Ovary (tissue), 9 donors: ENCODE measurements around the gene ISYNA1. TPM values are rescaled to one million over a fixed set of nuclear protein-coding genes. Genes with fewer than 3 reads are reported as not detected.

Experiments used
- DNase-seq, 5 donors: peaks; one replicate each; pipeline ENCODE4 v3.0.0-alpha.2; 2019 to 2020
- H3K27ac ChIP-seq, 2 donors: fragments of 200-600 bp; one replicate each; pipeline versions ENCODE4 v1.5.1 to v1.8.0; 2019 to 2022
- H3K27me3 ChIP-seq: fragments of 200-600 bp; one replicate; pipeline ENCODE4 v1.8.0; 2022
- H3K36me3 ChIP-seq: fragments of 200-600 bp; sonication (generic); one replicate; pipeline ENCODE4 v1.5.1; 2019
- H3K4me1 ChIP-seq: one replicate; pipeline ENCODE4 v1.8.1; 2013; ENCODE audit warnings: mild to moderate bottlenecking, moderate library complexity; ENCODE audit not compliant: insufficient read depth
- H3K4me3 ChIP-seq: fragments of 200-600 bp; sonication (generic); one replicate; pipeline ENCODE4 v1.5.1; 2017
- H3K9me3 ChIP-seq, 2 donors: fragments of 200-600 bp in 1 of 2; sonication (generic) in 1 of 2; one replicate each; pipeline versions ENCODE4 v1.5.1 to v1.8.1; 2013 to 2019; ENCODE audit warnings: mild to moderate bottlenecking in 1 of 2, moderate library complexity in 1 of 2
- CTCF ChIP-seq, 3 donors: fragments of 450-650 bp in 2 of 3; fragments of 200-600 bp in 1 of 3; IDR thresholded peaks; one replicate each; pipeline versions ENCODE4 v1.5.1 to v1.8.0; 2016 to 2022; ENCODE audit warnings: antibody characterized with exemption in 3 of 3, mild to moderate bottlenecking in 1 of 3
- EP300 ChIP-seq: sonication (generic); formaldehyde crosslinking; IDR thresholded peaks from one replicate; pipeline ENCODE4 v1.6.1; 2017; ENCODE audit warnings: antibody characterized with exemption
- POLR2A ChIP-seq: fragments of 450-650 bp; IDR thresholded peaks from one replicate; pipeline ENCODE4 v1.6.1; 2017; ENCODE audit warnings: antibody characterized with exemption, mild to moderate bottlenecking, moderate library complexity
- WGBS, 3 donors: extraction: QIAGEN DNeasy Blood & Tissue Kit in 1 of 3; methylation state at CpG; one replicate each; pipeline versions ENCODE4 v1.1.5 to v1.1.7; 2013 to 2017; 5-methylcytosine and 5-hydroxymethylcytosine counted together
- intact Hi-C, 4 donors: fragments of 100-400 bp; cut with DNase I; formaldehyde crosslinking; loops; one replicate each; pipeline versions ENCODE4 v1.11.0 to v1.15.1; 2022 to 2023
- polyA plus RNA-seq, 2 donors: library from polyadenylated mRNA; stranded (reverse); fragments of 200-250 nt in 1 of 2; fragments of 350-450 nt in 1 of 2; fragmentation: Illumina TruSeq in 1 of 2; extraction: RNeasy Lipid Tissue Mini Kit (QIAGEN cat#74804) in 1 of 2; gene quantifications; one replicate each; pipeline ENCODE4 v1.2.3, GENCODE V29; 2013 to 2014
- total RNA-seq, 7 donors: library from RNA; depleted of rRNA in 2 of 7; stranded (reverse); fragments of >200 nt in 2 of 7; fragmentation: NEBNext Ultra II Directional in 3 of 7; extraction: Animal tissue kit (Norgen Biotek cat#: 25700) in 3 of 7; gene quantifications; one replicate each; pipeline versions ENCODE4 v1.1.0 to v1.2.4, GENCODE V29; 2016 to 2023
- donor health status: DM: no; HTN: no; CAD: no; lungs with moderate emphysema.
- donor health status: DM: no; HTN: no; CAD: no.
- donor health status: Bipolar disorder and iron deficiency.
- donor health status: DM: yes; HTN: yes; CAD: no.
- donor health status: DM: no; HTN: no; CAD: no.
- donor health status: DM: yes; HTN: yes; CAD: no.

The ISYNA1 gene
- total and polyA plus RNA-seq, 9 donors, result 9.6 to 345 (median 183) TPM

- Histone ChIP-seq H3K27ac (peak overlapping the region; percentile 43 to 76), H3K9me3 (no peaks in the 10 kb centered on the region), H3K27me3 (no peaks in the 10 kb centered on the region), H3K4me1 (peaks cover 17% of the 10 kb centered on the region), H3K4me3 (peak overlapping the region; percentile 33), H3K36me3 (no peaks in the 10 kb centered on the region)
- peak; percentile 6 for TF ChIP-seq POLR2A
- no peak for TF ChIP-seq CTCF (IDR thresholded peaks at IDR 0.05)
- intact Hi-C loops, result no loop called here
- peak; percentile 62 to 87 (median 85) for DNase-seq
- WGBS, 3 donors, result 6 to 13% (median 12%) methylated on average over 31 to 59 of the region's 59 CpGs
Observed at GRCh38 chr19:18433015-18433691, 4.8 kb downstream of the ISYNA1 start.

- H3K4me3 ChIP-seq, result no peak overlapping the region
- peak overlapping the region; percentile 43 to 76 for H3K27ac ChIP-seq
- H3K4me1 ChIP-seq, result peaks cover 17% of the 10 kb centered on the region
- WGBS, 3 donors, result 35 to 55% (median 45%) methylated on average over 12 to 13 of the region's 13 CpGs
- no peak for DNase-seq
- H3K36me3 ChIP-seq, result no peaks in the 10 kb centered on the region
- intact Hi-C loops, result no loop called here
- TF ChIP-seq CTCF (IDR thresholded peaks at IDR 0.05), result no peak
- no peak for TF ChIP-seq POLR2A
- TF ChIP-seq EP300, result no peak
- no peaks in the 10 kb centered on the region for H3K27me3 ChIP-seq
- H3K9me3 ChIP-seq, result no peaks in the 10 kb centered on the region
Observed at GRCh38 chr19:18432275-18433014, 5.5 kb downstream of the ISYNA1 start.

GRCh38 chr19:18431351-18432197 is 6.4 kb downstream of the ISYNA1 start:
- Histone ChIP-seq H3K4me1 (peaks cover 14% of the 10 kb centered on the region), H3K27me3 (no peaks in the 10 kb centered on the region), H3K4me3 (no peak overlapping the region), H3K9me3 (no peaks in the 10 kb centered on the region), H3K27ac (no peak overlapping the region), H3K36me3 (no peaks in the 10 kb centered on the region)
- whole genome bisulfite sequencing, 3 donors, result 73 to 81% (median 74%) methylated on average over 26 to 34 of the region's 34 CpGs
- intact Hi-C loops, result no loop called here
- peak in 4 of 5 donors; percentile 50 to 63 (median 60) for DNase-seq
- TF ChIP-seq POLR2A (no peak), CTCF (IDR thresholded peaks at IDR 0.05) (no peak), EP300 (no peak)

- Histone ChIP-seq H3K36me3 (no peaks in the 10 kb centered on the region), H3K4me1 (peaks cover 22% of the 10 kb centered on the region), H3K27me3 (no peaks in the 10 kb centered on the region), H3K4me3 (no peak overlapping the region), H3K27ac (peak overlapping the region in 1 of 2 donors; percentile 87), H3K9me3 (no peaks in the 10 kb centered on the region)
- DNase-seq, result peak in 4 of 5 donors; percentile 46 to 64 (median 60)
- 76 to 79% (median 77%) methylated on average over 17 to 21 of the region's 21 CpGs for WGBS, 3 donors
- no peak for TF ChIP-seq CTCF (IDR thresholded peaks at IDR 0.05)
- no peak for TF ChIP-seq EP300
- no peak for TF ChIP-seq POLR2A
- intact Hi-C loops, result no loop called here
Observed at GRCh38 chr19:18430417-18431144, 7.4 kb downstream of the ISYNA1 start.
